T-helper 17 cell (primary cell): Measurements from ENCODE around the gene AGBL2. TPM values are rescaled to one million over a fixed set of nuclear protein-coding genes. Genes with fewer than 3 reads are reported as not detected.
A peak's percentile ranks its signal among the peaks of the same experiment; 100 is the strongest.
"Not testable (repeated sequence)": the region's sequence is repeated elsewhere in the genome, so short reads cannot be mapped to it uniquely, and the experiment has no call there.

Experiments
- ATAC-seq: fragments of 150-1000 bp; cut with Tn5 transposase; 2 replicates; pipeline ENCODE4 v1.10.0; 2021; ENCODE audit warnings: mild to moderate bottlenecking, moderate library complexity
- DNase-seq, 3 donors: peaks; one replicate each; pipeline versions ENCODE4 v3.0.0 to v3.0.0-alpha.2; 2020 to 2021
- H3K9me3 ChIP-seq: one replicate; pipeline ENCODE4 v1.7.0; 2013; ENCODE audit warnings: low read length, mild to moderate bottlenecking; ENCODE audit not compliant: control insufficient read depth, poor library complexity, severe bottlenecking
- H3K27ac Mint-ChIP-seq: one replicate; pipeline ENCODE4 v1.8.0; 2022; ENCODE audit warnings: mild to moderate bottlenecking, moderate library complexity, mixed read lengths
- H3K27me3 Mint-ChIP-seq: one replicate; pipeline ENCODE4 v1.8.0; 2022; ENCODE audit warnings: mixed read lengths
- H3K36me3 Mint-ChIP-seq: one replicate; pipeline ENCODE4 v1.8.0; 2022; ENCODE audit warnings: low read depth, mixed read lengths
- H3K4me1 Mint-ChIP-seq: one replicate; pipeline ENCODE4 v1.8.0; 2022; ENCODE audit warnings: mild to moderate bottlenecking, mixed read lengths
- H3K4me3 Mint-ChIP-seq: one replicate; pipeline ENCODE4 v1.8.0; 2022; ENCODE audit warnings: mild to moderate bottlenecking, moderate library complexity, mixed read lengths
- total RNA-seq, 4 donors: library from RNA in 2 of 4; stranded (reverse) in 2 of 4; gene quantifications; one replicate each; pipeline ENCODE4 v1.2.3 and lab custom pipeline; 2022 to 2026

The AGBL2 gene
- total RNA-seq, 2 donors from 2014 or later, result 5.8 to 8.2 TPM

DNA sequence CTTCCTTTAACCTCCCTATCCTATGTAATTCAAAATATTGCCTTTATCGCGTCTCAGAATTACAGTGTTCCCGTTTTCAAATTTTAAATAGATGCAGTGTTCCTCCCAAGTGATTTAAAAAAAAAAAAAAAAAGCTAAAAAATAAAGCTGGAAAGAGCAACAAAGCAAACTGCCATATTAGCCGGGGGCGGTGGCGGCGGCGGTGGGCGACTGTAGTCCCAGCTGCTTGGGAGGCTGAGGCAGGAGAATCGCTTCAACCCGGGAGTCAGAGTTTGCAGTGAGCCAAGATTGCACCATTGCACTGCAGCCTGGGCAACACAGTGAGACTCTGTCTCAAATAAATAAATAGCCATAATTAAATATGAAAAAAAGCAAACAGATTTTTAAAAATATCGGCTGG lies 5.5 kb upstream of the AGBL2 start:
- Mint-ChIP-seq H3K4me3 (no peak overlapping the region), H3K27ac (peak overlapping the region; percentile 83), H3K36me3 (peaks cover 6% of the 10 kb centered on the region), H3K4me1 (peaks cover 3% of the 10 kb centered on the region), H3K27me3 (no peaks in the 10 kb centered on the region)
- DNase-seq (no peak), ATAC-seq (no peak)
- no peaks in the 10 kb centered on the region for H3K9me3 ChIP-seq

DNA sequence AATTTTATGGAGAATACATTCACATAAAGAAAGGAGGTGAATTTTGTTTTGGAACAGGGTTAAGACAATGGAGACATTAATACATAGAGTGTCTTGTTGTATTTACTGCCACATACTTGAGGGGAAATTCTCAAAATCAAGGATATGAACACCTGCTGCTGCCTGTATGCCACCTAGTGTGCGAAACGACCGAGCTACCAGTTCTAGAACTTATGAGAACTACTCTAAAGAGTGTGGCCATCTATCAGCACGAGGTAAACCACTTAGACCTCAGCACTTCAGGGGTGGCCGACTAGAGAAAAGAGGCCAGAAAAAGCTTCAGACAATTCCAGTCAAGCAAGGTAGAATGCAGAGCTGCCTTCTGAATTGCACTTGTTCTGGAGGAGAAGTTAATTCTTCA lies 1.5 kb upstream of the AGBL2 start:
- H3K36me3 Mint-ChIP-seq, result peaks cover 3% of the 10 kb centered on the region
- no peaks in the 10 kb centered on the region for H3K9me3 ChIP-seq
- no peak for DNase-seq
- no peak overlapping the region for H3K4me3 Mint-ChIP-seq
- H3K4me1 Mint-ChIP-seq, result peaks cover 12% of the 10 kb centered on the region
- ATAC-seq, result no peak
- no peaks in the 10 kb centered on the region for H3K27me3 Mint-ChIP-seq
- peak overlapping the region; percentile 98 for H3K27ac Mint-ChIP-seq

DNA sequence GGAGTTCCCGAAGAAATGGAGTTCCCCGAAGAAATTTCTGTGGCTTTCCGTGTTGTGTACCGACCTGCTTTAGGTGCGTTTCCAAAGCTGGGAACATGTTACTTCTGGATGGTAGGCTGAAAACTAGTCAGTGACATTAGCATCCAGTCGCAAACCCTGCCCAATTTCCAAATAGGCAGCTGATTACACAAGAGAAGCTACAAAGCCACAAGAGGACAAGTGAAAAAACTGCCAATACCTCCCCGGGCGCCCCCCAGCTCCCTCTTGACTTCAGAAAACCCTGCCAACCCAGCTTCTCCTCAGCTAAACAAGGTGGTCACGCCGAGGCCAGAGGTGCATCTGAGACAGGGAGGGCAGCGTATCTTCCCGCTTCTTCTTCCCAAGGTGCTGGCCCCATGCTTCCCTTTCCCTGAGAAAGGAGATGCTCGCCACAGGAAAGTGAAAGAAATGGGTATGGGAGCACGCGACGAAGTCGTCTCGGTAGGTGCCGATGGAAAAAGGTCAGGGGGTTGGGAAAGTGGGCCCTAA lies 551 bp downstream of the AGBL2 start:
- H3K27me3 Mint-ChIP-seq, result no peaks in the 10 kb centered on the region
- peak in 1 of 3 donors; percentile 10 for DNase-seq
- peak; percentile 6 for ATAC-seq
- H3K9me3 ChIP-seq, result no peaks in the 10 kb centered on the region
- H3K36me3 Mint-ChIP-seq, result no peaks in the 10 kb centered on the region
- H3K27ac Mint-ChIP-seq, result peak overlapping the region; percentile 98
- H3K4me1 Mint-ChIP-seq, result peaks cover 15% of the 10 kb centered on the region
- H3K4me3 Mint-ChIP-seq, result peak overlapping the region; percentile 94

DNA sequence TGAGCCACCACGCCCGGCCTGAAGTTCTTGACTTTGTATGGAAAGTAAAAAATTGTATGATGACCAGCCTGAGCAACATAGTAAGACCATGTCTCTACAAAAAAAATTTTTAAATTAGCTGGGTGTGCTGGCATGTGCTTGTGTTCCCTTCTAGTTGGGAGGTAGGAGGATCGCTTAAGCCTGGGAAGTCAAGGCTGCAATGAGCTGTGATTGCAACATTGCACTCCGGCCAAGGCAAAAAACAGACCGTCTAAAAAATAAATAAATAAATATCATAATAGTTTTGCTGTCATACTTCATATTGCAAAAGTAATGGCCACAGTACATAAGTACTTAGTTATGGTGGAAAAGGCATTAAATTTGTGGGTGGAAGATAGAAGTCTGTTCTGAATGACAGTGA lies 3.4 kb downstream of the AGBL2 start:
- no peaks in the 10 kb centered on the region for H3K9me3 ChIP-seq
- DNase-seq, result no peak
- Mint-ChIP-seq H3K4me3 (no peak overlapping the region), H3K27ac (no peak overlapping the region), H3K36me3 (no peaks in the 10 kb centered on the region), H3K4me1 (peaks cover 15% of the 10 kb centered on the region), H3K27me3 (no peaks in the 10 kb centered on the region)
- no peak for ATAC-seq

DNA sequence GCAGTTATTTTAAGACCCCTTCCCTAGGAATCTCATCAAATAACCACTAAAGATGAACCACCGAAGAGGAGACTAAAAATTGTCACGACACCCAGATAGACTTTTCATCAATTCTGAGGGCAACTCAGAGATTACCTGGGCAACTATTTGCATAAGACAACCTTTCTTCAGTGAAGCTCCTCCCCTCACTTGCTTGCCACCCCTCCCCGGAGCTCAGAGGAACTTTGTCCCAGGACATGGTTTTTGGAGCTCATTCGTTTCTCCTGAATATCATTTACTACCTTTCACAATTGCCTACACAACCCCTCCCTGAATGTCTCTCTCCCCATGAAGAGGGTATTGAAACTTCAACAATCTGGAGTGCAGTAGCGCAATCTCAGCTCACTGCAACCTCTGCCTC lies 3.9 kb downstream of the AGBL2 start:
- Mint-ChIP-seq H3K4me1 (peaks cover 15% of the 10 kb centered on the region), H3K27me3 (no peaks in the 10 kb centered on the region), H3K27ac (no peak overlapping the region), H3K36me3 (no peaks in the 10 kb centered on the region), H3K4me3 (no peak overlapping the region)
- DNase-seq (no peak), ATAC-seq (no peak)
- no peaks in the 10 kb centered on the region for H3K9me3 ChIP-seq

DNA sequence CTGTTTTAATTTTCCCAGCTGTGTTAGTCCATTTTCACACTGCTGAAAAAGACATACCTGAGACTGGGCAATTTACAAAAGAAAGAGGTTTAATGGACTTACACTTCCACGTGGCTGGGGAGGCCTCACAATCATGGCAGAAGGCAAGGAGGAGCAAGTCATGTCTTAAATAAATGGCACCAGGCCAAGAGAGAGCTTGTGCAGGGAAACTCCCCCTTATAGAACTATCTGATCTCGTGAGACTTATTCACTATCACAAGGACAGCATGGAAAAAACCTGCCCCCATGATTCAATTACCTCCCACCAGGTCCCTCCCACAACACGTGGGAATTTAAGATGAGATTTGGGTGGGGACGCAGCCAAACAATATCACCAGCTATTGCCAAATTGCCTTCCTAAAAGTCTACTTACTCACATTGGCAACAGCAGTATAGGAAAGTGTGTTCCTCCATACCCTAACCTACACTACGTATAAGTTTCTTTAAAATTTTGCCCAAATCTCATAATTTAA lies 7.8 kb downstream of the AGBL2 start:
- not testable (repeated sequence) for H3K27me3 Mint-ChIP-seq, H3K4me3 Mint-ChIP-seq, ATAC-seq, H3K4me1 Mint-ChIP-seq, H3K36me3 Mint-ChIP-seq, H3K9me3 ChIP-seq, DNase-seq, H3K27ac Mint-ChIP-seq

DNA sequence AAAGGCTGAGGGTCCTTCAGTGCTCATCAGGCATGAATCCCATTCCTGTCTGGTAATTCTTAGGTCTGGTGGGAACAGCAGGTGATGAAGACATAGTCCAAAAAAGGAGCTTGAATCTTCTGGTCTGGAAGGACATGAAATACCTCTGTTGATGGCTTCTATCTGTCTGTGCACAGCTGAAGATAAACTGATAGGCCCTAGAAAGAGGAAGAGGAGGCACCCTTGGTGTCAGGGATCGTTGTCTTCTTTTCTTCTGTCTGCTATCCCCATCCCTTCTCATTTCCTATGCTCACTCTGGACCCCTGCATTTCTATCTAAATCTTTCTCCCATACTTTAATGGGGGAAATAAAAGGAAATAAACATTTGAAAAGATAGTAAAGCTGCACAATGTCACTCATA lies 9.4 kb downstream of the AGBL2 start:
- Mint-ChIP-seq H3K36me3 (peaks cover 4% of the 10 kb centered on the region), H3K27ac (no peak overlapping the region), H3K4me1 (peaks cover 7% of the 10 kb centered on the region), H3K27me3 (no peaks in the 10 kb centered on the region), H3K4me3 (no peak overlapping the region)
- DNase-seq, result no peak
- ATAC-seq, result no peak
- H3K9me3 ChIP-seq, result no peaks in the 10 kb centered on the region

DNA sequence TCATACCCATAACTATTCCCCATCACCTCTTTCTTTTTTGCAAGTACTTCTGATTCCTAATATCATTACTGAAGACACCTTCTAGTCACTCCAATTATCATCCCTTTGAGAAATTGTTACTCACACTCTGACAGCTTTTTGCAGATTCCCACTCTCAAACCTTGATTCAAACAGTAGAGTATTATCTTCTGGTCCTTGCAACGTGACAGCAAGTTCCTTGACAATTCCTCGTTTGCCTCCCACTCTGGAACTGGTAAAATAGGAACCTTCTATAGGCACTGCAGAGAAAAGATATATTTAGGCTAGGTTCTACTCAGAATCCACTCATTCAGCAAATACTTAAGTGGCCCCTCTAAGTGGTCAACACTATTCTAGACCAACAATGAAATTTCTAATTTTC lies 23.2 kb downstream of the AGBL2 start:
- ATAC-seq (no peak), DNase-seq (no peak)
- no peaks in the 10 kb centered on the region for H3K9me3 ChIP-seq
- no peak overlapping the region for H3K4me3 Mint-ChIP-seq
- H3K36me3 Mint-ChIP-seq, result no peaks in the 10 kb centered on the region
- no peaks in the 10 kb centered on the region for H3K27me3 Mint-ChIP-seq
- H3K27ac Mint-ChIP-seq, result no peak overlapping the region
- peaks cover 8% of the 10 kb centered on the region for H3K4me1 Mint-ChIP-seq

DNA sequence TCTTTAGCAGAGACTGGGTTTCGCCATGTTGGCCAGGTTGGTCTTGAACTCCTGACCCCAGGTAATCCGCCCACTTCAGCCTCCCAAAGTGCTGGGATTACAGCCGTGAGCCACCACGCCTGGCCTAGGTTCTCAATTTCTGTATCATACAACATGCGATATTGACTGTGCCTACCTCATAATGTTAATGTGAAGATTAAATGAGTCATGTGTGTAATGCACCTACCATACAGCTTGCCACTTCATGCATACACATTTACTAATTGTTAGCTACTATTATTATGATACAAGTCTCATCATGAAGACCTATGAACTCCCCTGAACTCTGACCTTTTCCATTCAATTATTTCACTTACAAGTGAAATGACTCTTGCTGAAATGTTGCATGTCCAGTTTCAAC lies 25.7 kb downstream of the AGBL2 start:
- Mint-ChIP-seq H3K4me3 (no peak overlapping the region), H3K4me1 (peaks cover 8% of the 10 kb centered on the region), H3K36me3 (no peaks in the 10 kb centered on the region), H3K27me3 (no peaks in the 10 kb centered on the region), H3K27ac (no peak overlapping the region)
- DNase-seq, result no peak
- no peak for ATAC-seq
- no peaks in the 10 kb centered on the region for H3K9me3 ChIP-seq

DNA sequence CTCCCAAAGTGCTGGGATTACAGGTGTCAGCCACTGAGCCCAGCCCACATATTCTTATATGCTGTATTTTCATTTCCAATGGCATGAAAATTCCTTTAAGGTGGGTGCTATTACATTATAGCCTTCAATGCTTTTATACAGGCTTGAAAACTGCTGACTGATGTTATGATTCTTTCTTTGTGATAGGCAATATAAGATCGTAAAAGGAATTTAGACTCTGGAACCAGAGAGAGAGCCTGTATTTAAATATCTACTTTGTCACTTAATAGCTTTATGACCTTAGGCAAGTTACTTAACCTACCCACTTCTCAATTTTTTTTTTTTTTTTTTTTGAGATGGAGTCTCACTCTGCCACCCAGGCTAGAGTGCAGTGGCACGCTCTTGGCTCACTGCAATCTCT lies 26.2 kb downstream of the AGBL2 start:
- no peak for DNase-seq
- Mint-ChIP-seq H3K27ac (no peak overlapping the region), H3K27me3 (no peaks in the 10 kb centered on the region), H3K4me3 (no peak overlapping the region), H3K36me3 (no peaks in the 10 kb centered on the region), H3K4me1 (peaks cover 8% of the 10 kb centered on the region)
- no peaks in the 10 kb centered on the region for H3K9me3 ChIP-seq
- no peak for ATAC-seq

DNA sequence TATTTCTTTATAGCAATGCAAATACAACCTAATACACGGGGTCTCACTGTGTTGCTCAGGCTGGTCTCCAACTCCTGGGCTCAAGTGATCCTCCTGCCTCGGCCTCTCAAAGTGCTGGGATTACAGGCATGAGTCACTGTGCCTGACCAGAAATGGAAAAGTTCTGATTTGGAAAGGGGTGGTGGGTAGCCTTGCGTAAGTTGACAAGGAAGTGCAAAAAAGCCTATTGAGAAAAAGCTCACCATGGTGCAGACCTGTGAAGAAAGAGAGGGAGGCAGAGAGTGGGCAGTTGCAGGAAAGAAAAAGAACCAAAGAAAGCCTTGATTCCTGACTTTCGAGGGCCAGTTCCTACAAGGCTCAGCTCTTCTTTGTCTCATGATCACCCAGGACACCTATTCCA lies 27.1 kb downstream of the AGBL2 start:
- Mint-ChIP-seq H3K4me3 (no peak overlapping the region), H3K36me3 (no peaks in the 10 kb centered on the region), H3K27me3 (no peaks in the 10 kb centered on the region), H3K4me1 (peaks cover 8% of the 10 kb centered on the region), H3K27ac (no peak overlapping the region)
- DNase-seq, result no peak
- H3K9me3 ChIP-seq, result no peaks in the 10 kb centered on the region
- no peak for ATAC-seq

DNA sequence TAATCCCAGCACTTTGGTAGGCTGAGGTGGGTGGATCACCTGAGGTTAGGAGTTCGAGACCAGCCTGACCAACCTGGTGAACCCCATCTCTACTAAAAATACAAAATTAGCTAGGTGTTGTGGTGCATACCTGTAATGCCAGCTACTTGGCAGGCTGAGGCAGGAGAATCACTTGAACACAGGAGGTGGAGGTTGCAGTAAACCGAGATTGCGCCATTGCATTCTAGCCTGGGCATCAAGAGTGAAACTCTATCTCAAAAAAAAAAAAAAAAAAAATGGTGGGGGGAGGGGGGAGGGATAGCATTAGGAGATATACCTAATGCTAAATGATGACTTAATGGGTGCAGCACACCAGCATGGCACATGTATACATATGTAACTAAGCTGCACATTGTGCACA lies 28.5 kb downstream of the AGBL2 start:
- not testable (repeated sequence) for H3K27ac Mint-ChIP-seq

DNA sequence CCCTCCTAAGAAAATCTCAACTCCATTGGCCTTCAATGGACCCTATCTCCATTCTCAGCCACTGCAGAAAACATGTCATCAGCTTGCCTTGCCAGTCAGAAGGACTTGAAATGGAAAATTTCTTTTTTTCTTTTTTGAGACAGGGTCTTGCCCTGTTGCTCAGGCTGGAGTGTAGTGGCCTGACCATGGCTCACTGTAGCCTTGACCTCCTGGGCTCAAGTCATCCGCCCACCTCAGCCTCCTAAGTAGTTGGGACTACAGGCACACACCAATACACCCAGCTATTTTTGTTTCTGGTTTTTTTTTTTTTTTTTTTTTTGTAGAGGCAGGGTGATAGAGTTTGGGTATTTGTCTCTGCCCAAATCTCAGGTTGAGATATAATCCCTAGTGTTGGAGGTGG lies 29.0 kb downstream of the AGBL2 start:
- no peaks in the 10 kb centered on the region for H3K36me3 Mint-ChIP-seq
- no peak overlapping the region for H3K4me3 Mint-ChIP-seq
- H3K27ac Mint-ChIP-seq, result no peak overlapping the region
- H3K4me1 Mint-ChIP-seq, result peaks cover 4% of the 10 kb centered on the region
- no peaks in the 10 kb centered on the region for H3K27me3 Mint-ChIP-seq
- ATAC-seq, result no peak
- H3K9me3 ChIP-seq, result no peaks in the 10 kb centered on the region
- DNase-seq, result no peak

More for the DNA sequence above, 28.5 kb downstream of the AGBL2 start:
- not testable (repeated sequence) for H3K27me3 Mint-ChIP-seq, DNase-seq, ATAC-seq, H3K4me1 Mint-ChIP-seq, H3K9me3 ChIP-seq, H3K4me3 Mint-ChIP-seq, H3K36me3 Mint-ChIP-seq

DNA sequence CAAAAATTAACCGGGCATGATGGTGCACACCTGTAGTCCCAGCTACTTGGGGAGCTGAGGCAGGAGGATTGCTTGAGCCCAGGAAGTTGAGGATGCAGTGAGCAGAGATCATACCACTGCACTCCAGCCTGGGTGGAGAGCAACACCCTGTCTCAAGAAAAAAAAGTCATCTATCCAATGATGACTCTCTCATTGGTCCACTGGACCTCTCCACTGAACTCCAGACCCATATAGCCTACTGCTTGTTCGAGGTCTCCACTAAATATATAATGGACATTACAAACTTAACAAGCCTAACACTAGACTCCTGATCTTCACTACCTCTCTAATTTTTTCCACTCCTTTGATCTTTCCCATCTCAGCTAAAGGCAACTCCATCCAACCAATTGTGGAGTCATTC lies 39.3 kb downstream of the AGBL2 start:
- no peaks in the 10 kb centered on the region for H3K4me1 Mint-ChIP-seq
- H3K27me3 Mint-ChIP-seq, result no peaks in the 10 kb centered on the region
- H3K36me3 Mint-ChIP-seq, result no peaks in the 10 kb centered on the region
- DNase-seq (no peak), ATAC-seq (no peak)
- H3K4me3 Mint-ChIP-seq, result no peak overlapping the region
- H3K9me3 ChIP-seq, result no peaks in the 10 kb centered on the region
- H3K27ac Mint-ChIP-seq, result no peak overlapping the region
